AG09309 (cell line): ENCODE results near the gene JAKMIP1.

Experiments
- DNase-seq: peaks from one replicate; pipeline ENCODE4 v3.0.0-alpha.2; 2010; ENCODE audit warnings: low read depth
- H3K4me3 ChIP-seq: 2 replicates; pipeline ENCODE4 v1.5.1; 2011; ENCODE audit warnings: mild to moderate bottlenecking, low read depth, low read length, moderate library complexity; ENCODE audit not compliant: control insufficient read depth
- TF ChIP-seq, protein P1 (sequence below): IDR thresholded peaks from 2 replicates; pipeline ENCODE4 v1.5.1; 2011; ENCODE audit warnings: mild to moderate bottlenecking, low read depth, low read length, inconsistent platforms; ENCODE audit not compliant: insufficient read depth, control insufficient read depth; ENCODE audit errors: missing control alignments

JAKMIP1 gene

DNA sequence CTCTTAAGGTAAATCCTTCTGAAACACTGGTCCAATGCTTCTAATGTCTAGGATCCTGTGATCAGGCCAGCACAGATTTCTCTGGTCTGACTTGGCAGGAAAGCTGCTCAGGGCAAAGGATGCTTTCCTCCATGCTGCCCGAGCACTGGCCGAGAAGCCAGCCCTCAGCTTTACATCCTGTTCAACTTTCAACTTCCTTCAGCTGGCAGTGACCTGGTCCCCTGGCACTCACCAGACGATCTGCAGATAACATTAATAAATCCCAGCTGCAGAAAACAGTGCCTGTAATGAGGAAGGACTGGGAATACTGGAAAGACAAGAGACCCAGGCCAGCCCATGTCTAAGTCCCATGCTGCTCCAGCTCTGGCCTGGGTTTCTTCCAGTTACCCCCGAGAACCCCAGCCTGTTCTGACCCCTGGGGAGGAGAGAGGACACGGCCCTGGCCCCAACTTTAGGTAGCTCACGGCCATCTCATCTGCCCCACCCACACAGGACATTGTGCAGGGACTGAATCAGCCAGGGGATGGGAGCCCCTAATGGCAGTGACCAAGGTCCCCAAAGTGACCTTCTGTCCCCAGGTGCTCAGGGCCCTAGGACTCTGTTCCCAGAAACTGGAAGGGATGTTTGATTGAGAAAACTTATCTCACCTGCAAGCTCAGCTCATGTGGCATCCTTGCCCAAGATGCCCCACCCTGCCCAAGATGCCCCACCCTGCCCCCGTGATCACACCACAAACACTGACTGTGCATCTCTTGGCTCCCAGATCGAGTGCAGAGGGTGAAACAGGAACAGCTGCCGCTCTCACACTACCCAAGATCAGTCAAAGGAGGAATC is 28.0 kb downstream of the JAKMIP1 start:
- TF ChIP-seq, protein P1, sequence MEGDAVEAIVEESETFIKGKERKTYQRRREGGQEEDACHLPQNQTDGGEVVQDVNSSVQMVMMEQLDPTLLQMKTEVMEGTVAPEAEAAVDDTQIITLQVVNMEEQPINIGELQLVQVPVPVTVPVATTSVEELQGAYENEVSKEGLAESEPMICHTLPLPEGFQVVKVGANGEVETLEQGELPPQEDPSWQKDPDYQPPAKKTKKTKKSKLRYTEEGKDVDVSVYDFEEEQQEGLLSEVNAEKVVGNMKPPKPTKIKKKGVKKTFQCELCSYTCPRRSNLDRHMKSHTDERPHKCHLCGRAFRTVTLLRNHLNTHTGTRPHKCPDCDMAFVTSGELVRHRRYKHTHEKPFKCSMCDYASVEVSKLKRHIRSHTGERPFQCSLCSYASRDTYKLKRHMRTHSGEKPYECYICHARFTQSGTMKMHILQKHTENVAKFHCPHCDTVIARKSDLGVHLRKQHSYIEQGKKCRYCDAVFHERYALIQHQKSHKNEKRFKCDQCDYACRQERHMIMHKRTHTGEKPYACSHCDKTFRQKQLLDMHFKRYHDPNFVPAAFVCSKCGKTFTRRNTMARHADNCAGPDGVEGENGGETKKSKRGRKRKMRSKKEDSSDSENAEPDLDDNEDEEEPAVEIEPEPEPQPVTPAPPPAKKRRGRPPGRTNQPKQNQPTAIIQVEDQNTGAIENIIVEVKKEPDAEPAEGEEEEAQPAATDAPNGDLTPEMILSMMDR: no peak
- no peak for DNase-seq
- H3K4me3 ChIP-seq: no peak overlapping the region

DNA sequence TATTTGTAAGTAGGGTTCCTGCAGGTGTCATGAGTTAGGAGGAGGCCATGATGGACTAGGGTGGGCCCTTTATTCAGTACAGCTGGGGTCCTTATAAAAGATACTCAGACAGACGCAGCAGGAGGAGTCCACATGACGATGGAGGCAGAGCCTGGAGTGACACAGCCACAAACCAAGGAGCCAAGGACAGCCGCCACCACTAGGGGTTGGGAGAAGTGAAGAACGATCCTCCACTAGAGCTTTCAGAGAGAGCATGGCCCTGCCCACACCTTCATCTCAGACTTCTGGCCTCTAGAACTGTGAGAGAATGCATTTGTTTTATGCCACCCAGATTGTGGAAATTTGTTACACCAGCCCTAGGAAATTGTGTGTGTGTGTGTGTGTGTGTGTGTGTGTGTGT is 31.1 kb downstream of the JAKMIP1 start:
- H3K4me3 ChIP-seq: no peak overlapping the region
- TF ChIP-seq, protein P1: no peak
- no peak for DNase-seq

DNA sequence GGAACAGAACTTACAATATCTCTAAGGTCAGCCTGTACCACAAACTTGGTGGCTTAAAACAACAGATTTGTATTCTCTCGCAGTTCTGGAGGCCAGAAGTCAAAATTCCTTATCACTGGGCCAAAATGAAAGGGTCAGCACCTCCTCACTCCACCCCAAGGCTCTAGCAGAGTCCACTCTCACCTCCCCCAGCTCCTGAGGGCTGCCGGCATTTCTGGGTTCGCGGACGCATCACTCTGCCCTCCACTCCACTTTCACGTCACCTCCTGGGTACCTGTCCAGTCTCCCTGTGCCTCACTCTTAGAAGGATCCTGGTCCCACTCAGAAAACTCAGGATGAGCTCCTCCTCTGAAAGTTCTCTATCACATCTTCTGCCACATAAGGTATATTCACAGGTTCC is 34.6 kb downstream of the JAKMIP1 start:
- no peak for DNase-seq
- H3K4me3 ChIP-seq: no peak overlapping the region
- TF ChIP-seq, protein P1: no peak

DNA sequence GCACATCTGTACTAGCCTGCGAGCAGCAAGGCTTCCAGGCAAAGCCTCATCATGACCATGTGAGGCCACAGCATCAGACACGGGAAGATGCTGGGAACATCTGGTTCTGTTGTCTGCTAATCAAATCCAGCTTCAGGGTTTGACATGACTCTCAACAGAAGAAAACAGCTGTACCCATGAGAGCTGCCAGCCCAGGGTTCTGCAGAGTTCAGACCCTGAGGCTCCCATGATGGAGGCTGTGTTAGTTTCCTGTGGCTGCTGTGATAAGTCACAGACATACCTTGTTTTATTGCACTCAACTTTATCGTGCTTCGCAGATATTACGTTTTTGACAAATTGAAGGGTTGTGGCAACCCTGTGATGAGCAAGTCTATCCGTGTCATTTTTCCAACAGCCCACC is 37.5 kb downstream of the JAKMIP1 start:
- TF ChIP-seq, protein P1: no peak
- no peak for DNase-seq
- no peak overlapping the region for H3K4me3 ChIP-seq

DNA sequence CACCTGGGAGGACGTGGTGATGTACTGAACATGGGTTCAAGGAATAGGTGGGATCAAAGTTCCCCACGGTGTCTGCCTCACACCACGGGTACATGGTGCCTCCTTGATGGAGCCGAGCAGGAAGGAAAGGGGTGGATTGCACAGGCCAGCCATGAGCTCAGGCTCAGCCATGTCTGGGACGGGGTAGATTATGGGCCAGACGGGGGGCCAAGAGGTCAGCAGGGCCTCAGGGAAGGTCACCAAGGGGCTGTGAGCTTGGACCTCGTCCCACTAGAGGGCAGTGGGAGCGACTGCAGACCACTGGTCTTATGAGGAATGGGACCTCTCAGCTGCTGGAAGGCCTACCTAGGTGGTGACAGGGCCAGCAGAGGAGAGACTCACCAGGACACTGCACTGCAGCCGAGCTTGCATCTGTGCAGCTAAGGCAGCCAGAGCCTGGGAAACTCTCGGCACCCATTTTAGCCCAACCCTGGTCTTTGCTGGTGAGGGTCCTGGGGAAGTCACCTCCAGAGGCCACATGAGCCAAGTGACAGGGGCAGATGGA is 38.4 kb downstream of the JAKMIP1 start:
- H3K4me3 ChIP-seq: no peak overlapping the region
- TF ChIP-seq, protein P1: no peak
- no peak for DNase-seq

DNA sequence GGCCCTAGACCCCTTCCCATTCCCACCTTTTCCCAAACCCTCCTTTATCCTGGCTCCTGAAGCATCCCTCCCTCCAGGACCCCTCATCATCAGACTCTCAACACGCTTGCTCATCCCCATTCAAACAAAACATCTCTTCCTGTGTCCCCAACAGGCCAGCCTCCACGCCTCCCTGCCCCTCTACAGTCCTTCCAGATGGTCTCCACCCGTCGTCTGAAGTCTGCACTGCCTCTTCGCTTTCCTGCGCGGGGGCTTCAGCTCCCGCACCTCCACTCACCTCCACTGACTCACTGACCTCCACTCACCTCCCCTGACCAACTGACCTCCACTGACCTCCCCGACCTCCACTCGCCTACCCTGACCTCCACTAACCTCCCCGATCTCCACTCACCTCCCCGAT is 39.8 kb downstream of the JAKMIP1 start:
- TF ChIP-seq, protein P1: no peak
- no peak for DNase-seq

More for the DNA sequence above, 39.8 kb downstream of the JAKMIP1 start:
- H3K4me3 ChIP-seq: no peak overlapping the region
